ENCODE results near the gene TMEM119.

The TMEM119 gene

GRCh38 chr12:108614639-108615038, 16.8 kb upstream of the TMEM119 start:
- no peak for DNase-seq

GRCh38 chr12:108614041-108614440, 16.2 kb upstream of the TMEM119 start:
- DNase-seq, result no peak

GRCh38 chr12:108613548-108613947, 15.7 kb upstream of the TMEM119 start:
- no peak for DNase-seq

DNA sequence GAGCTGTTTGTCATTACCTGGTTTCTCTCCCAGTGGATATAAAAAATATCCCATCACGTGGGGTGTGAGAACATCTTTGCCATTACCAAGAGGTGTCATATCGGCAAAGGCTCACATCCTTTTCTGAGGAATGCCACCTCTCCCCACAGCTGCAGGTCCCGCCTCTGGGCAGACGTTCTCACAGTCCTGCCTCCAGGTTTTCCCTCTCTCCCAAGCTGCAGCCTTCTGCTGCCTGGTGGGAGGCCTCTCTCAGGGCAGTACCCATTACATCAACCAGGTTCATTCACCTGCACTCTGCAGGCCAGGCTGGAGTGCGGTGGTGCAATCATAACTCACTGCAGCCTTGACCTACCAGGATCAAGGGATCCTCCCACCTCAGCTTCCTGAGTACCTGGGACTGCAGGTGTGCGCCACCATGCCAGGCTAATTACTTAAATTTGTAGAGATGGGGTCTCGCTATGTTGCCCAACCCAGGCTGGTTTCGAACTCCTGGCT, 15.0 kb upstream of the TMEM119 start:
- DNase-seq, result no peak

GRCh38 chr12:108611884-108612415, 14.1 kb upstream of the TMEM119 start:
- peak; percentile 51 for DNase-seq

GRCh38 chr12:108610856-108611605, 13.1 kb upstream of the TMEM119 start:
- no peak for DNase-seq

DNA sequence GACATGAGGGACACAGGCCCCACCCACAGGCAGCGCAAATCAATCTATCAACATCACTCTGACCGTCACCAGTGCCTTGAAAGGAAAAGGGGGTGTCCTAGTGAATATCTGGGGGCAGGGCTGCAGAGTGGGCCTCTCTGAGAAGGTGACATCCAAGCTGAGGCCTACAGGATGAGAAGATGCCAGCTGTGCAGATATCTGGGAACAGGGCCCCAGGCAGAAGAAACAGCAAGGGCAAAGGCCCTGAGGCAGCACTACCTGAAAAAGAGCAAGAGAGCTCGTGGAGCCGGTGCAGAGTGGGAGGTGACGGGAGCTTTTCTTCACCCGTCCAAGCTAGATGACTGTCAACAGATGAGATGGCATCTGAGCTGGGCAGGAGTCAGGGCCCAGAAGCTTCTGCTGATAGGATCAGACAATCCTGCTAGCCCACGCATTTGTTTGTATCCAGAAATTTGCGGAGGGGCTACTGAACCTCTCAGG, 12.5 kb upstream of the TMEM119 start:
- no peak for DNase-seq

DNA sequence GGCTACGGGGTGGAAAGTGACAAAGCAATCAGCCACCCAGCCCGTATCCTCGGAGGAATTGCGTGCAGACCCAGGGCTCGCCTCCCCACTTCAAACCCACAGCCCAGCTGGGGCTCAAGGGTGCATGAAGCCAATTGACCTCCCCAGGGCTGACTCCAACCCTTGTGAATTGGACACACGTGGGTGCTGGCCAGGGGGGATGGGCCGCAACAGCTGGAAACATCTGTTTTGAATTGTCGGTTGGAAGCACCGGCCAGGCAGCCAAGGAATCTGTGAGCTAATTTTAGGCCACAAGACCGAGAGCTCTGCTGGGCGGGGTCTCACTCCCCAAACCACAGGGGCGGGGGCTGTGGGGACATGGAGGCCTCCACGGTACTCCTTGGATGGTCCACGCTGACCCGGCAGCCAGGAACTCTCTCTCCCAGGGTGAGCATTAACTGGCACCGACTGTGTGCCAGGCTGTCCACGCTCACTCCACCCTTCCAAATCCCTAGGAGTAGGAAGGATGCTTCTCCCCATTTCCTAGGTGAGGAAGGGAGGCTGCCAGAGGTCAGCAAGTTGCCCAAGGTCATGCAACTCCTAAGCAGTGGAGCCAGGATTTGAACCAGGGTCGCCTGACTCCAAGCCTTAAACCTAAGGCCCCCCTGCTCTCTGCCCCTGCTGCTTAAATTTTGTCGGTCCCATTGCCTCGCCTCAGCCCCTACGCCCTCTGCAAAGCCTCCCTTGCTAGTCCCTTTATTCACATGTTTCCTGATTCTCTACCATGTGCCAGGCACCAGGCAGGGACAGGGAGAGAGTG, 11.9 kb upstream of the TMEM119 start:
- DNase-seq, result no peak

- no peak for DNase-seq
Measured at GRCh38 chr12:108608616-108609015, 10.7 kb upstream of the TMEM119 start.

DNA sequence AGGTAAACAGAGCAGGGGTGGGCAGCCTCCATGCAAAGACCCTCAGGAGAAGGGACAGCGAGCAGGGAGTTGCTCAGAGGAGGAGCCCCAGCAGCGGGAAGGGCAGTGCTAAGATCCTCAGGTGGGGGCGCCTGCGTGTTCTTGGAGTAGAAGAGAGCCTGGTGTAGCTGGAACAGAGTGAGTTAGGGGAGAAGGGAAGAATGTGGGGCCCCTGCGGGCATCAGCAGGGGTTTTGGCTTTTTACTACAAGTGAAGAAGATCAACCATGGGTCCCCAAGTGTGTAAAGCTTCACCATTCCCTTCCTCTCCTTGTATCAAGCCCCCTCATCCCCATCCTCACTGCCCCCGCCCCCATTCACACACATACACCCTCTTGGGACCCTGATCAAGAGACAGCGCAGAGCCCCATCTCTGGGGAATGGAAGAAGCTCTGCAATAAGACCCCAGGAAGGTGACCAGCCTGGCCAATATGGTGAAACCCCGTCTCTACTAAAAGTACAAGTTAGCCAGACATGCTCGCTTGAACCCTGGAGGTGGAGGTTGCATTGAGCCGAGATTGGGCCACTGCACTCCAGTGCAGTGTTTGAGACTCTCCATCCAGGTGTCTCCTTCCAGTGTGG, 10.2 kb upstream of the TMEM119 start:
- DNase-seq, result no peak

GRCh38 chr12:108606492-108606891, 8.6 kb upstream of the TMEM119 start:
- DNase-seq, result no peak

DNA sequence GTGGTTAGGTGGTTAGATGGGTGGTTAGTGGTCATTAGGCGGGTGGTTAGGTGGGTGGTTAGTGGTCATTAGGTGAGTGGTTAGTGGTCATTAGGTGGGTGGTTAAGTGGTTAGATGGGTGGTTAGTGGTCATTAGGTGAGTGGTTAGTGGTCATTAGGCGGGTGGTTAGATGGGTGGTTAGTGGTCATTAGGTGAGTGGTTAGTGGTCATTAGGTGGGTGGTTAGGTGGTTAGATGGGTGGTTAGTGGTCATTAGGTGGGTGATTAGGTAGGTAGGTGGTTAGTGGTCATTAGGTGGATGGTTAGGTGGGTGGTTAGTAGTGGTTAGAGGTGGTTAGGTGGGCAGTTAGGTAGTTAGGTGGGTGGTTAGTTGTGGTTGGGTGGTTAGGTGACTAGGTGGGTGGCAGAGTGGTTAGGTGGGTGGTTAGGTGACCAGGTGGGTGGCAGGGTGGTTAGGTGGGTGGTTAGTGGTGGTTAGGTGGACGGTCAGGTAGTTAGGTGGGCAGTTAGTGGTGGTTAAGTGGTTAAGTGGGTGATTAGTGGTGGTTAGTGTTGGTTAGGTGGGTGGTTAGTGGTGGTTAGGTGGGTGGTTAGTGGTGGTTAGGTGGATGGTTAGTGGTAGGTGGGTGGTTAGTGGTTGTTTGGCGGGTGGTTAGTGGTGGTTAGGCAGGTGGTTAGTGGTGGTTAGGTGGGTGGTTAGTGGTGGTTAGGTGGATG, 8.0 kb upstream of the TMEM119 start:
- no peak for DNase-seq

- DNase-seq, result no peak
Measured at GRCh38 chr12:108605000-108605689, 7.3 kb upstream of the TMEM119 start.

DNA sequence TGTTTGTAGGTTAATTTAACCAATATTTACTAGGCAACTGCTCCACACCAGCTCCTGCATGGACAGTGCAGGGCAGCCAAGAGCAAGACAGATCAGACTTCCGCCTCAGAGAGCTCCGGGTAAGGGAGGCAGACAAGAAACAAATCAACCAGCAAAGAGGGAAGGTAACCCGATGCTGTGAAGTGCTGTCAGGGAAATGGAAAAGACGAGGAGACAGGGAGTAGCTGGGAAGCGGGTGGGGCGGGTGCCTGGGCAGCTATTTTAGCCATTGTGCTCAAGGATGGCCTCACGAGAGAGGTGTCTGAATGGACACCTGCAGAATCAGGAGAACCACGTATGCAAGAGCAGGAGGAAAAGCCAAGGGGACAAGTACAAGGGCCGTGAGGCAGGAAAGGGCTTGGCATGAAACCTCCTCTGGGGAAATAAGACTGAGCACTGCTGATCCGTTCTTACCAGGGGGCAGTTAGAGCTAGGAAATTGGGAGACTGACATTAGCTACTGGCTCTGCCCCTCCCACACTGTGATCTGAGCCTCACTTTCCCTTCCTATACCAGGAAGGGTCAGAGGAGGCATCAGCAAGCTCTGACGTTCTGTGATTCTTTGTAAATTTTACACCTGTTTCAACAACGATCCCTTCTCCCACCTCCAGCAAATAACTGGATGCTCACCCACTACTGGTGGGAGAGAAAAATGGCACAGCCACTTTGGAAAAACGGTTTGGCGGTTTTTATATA, 6.5 kb upstream of the TMEM119 start:
- DNase-seq, result no peak

GRCh38 chr12:108603743-108604142, 5.9 kb upstream of the TMEM119 start:
- DNase-seq, result no peak

DNA sequence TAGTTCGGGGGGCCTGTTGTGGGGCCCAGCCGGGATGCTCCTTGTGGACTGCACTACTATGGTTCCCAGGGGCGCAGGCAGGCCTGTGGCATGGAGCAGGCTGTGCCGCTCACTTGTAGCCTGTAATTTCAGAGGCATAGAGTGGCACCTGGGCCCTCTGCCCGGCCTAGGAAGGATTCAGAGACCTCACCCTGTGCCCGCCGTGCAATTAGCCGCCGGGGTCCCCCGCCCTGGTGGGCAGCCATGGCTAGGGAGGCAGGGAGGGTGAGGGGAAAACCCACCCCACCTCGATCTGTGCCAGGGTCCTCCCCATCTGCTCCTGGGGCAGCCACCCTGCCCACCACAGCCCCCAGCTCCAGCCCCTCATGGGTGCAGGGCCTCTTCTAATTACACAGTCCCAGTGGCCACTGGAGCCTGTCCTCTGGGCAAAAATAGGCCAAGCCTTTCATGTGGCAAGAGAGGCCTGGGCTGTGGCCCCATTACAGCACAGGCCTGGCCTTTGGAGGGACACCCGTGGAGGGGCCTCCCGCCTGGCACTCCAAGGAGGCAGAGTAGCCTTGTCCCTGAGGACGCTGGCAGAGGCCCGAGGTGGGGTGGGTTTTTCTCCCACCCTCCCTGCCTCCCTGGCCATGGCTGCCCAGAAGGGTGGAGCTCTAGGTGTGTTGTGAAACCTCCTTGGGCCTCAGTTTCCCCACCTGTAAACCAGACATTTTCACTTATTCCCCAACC, 5.3 kb upstream of the TMEM119 start:
- DNase-seq, result no peak

DNA sequence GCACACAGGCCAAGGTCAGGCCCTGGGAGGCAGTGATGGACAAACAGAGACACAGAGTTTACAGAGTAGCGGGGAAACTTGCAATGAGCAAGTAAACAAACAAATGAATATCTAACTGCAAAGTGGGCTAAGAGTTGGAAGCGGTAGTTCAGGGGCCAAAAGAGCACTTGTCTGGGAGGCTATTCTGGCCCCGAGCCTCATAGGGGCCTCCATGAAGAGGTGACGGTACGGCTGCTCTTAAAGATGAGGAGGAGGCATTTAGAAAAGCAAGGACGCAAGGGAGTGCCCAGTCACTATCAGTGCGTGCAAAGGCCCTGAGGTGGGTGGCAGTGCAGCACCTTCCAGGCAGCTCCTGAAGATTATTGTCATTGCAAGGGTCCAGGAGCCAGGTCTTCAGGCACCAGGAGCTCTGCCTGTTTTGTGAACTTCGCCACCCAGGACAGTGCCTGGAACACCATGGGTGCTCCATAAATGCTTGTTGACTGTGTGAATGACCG, 4.4 kb upstream of the TMEM119 start:
- DNase-seq, result no peak

DNA sequence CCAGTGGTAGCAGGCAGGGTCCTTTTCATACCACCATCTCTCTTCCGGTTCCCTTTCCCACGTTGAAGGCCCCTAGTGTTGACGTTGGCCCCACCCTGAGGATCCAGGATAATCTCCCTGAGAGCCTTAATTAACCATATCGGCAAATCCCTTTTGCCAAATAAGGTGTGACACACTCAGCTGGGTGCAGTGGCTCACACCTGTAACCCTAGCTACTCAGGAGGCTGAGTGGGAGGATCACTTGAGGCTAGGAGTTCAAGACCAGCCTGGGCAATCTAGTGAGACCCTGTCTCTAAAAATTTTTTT, 2.8 kb upstream of the TMEM119 start:
- no peak for DNase-seq

DNA sequence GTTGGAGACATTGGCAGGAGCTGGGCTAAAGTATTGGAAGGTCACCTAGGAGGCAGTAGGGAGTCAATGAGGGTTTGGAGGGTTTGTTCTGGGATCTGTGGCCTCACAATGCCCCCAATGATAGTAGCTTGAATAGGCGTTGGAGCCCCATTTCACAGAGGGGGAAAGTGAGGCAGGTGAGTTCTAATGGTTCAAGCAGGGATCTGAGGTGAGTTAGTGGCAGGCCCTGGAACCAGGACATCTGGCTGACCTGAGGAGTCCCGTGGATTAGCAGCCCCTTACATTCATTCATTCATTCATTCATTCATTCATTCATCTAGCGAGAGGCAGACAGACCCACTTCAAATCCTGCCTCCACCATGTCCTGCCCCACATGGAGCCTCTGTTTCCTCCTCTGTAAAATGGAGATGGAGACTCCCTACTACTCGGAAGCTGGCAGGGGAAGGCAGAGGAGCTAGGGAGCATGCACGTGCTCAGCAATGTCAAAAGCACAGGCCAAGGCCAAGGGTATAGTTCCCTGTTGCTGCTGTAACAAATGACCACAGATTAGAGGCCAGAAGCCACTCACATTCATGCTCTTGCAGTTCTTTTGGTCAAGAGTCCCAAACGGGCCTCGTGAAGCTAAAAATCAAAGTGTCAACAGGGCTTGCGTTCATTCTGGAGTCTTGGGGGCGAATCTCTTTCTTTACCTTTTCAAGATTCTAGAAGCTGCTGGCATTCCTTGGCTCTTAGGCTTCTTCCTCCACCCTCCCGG, 2.2 kb upstream of the TMEM119 start:
- DNase-seq, result no peak

- no peak for DNase-seq
Measured at GRCh38 chr12:108599541-108599940, 1.7 kb upstream of the TMEM119 start.

Measured in CD4-positive, alpha-beta T cell treated with Interleukin-15 for 1 hour (primary cell).